HUDEP-2 (cell line): ENCODE results near the gene DPF3.

Experiments
- DNase-seq, 76 experiments: peaks; one replicate each; lab custom pipeline; 2025; ENCODE audit not compliant: unreplicated experiment in 76 of 76; lab: John Stamatoyannopoulos, UW

The DPF3 gene

DNA sequence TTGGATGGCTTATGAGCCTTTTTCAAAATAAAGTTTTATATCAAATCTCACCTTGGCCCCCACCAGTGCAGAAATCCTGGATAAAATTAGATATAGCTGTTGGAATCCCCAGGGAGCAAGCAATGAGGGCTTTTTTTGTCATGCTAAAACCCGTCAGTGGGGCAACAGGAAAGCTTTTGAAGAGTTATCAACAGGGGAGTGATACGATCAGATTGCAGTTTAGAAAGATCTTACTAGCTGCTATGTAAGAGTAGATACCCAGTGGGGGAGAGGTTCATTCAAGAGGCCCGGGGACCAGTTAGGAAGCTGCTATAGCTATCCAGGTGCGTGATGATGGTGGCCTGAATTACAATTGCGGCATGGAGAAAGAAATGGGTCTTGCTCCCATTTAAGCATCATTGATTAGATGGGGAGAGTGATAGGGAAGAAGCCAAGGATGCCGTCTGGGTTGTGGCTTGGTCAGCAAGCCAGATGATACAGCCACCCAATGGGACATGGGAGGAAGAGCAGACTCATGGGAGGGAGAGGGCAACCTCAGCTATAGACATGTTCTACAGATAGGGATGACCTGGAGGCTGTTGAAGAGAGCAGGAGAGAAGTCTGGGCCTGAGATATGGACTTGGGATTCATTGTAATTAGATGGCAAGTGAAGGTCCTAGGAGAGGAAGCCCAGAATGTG lies 272.4 kb downstream of the DPF3 start:
- DNase-seq, result no peak

GRCh38 chr14:72619881-72620280 lies 274.0 kb downstream of the DPF3 start:
- no peak for DNase-seq

- no peak for DNase-seq
Observed at GRCh38 chr14:72619111-72619571, 274.8 kb downstream of the DPF3 start.

DNA sequence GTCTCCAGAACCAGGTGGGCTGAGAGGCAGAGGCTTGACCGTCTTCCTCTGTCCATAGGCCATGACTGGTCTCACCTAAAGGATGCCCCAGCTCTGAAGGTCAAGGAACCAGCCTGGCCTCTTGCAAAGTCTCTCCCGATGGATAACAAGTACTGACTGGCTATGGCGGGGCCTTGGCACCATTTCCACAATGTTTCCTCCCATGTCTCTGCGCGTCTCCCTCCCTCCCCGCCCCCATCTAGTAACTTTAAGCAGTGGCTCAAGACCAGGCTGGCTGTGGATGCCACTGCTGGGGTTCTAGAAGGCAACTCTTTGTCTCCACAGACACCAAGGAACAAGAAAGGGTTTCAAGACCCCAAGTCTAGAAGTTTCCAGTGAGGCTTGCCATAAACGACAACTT lies 275.5 kb downstream of the DPF3 start:
- no peak for DNase-seq

- DNase-seq, result no peak
Observed at GRCh38 chr14:72617391-72618031, 276.4 kb downstream of the DPF3 start.

- no peak for DNase-seq
Observed at GRCh38 chr14:72616811-72617210, 277.1 kb downstream of the DPF3 start.

DNA sequence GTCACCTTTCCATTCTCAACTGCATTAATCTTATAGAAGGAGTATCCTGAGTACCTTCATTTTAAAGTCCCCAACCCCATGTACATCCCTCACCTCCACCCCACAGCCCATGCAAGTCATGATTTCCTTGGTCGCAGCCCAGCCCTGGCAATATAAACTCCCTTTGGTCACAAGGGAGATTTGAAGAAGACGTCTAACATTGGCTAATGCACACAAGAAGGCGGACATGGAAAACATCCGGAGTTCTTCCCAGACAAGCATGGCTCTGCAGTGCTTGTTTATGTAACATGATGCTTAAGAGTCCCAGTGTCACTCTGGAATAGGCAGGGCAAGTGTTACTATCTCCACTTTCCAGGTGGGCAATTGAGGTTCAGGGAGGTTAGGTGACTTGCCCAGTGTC lies 277.6 kb downstream of the DPF3 start:
- no peak for DNase-seq

DNA sequence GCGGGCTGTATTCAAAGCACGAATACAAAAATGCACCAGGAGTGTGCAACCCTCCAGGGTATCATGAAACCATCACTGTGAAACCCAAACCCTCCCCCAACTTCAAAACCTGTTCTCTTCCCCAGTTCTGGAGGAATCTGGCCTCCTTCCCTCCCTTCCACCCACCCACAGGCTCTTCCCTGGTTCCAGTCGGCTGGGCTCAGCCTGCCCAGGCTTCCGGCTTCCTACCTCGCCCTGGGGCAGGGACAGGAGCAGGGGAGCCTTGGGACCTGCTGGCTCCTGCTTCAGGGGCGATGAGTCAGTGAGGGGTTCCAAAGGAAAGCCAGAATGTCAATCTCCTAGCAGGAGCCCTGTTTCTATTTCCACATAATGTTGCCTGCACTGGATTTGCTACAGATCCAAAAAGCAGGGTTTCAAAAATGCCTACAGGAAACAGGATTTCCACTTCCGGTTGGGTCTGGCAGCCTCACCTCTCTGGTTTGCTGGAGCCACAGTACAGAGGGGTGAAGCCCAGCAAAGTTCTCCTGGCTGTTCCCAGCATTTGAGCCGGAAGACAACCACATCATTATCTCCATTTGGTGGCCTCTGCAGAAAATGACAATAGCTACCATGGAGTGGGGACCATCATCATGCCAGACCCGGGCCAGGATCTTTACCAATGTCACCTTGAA lies 278.3 kb downstream of the DPF3 start:
- DNase-seq, result no peak

GRCh38 chr14:72614891-72615415 lies 278.9 kb downstream of the DPF3 start:
- no peak for DNase-seq

- no peak for DNase-seq
Observed at GRCh38 chr14:72614365-72614764, 279.5 kb downstream of the DPF3 start.

GRCh38 chr14:72613975-72614319 lies 280.0 kb downstream of the DPF3 start:
- DNase-seq, result no peak

- DNase-seq, result peak in 4 of 76 experiments; percentile 4 to 12 (median 8)
Observed at GRCh38 chr14:72613231-72613974, 280.5 kb downstream of the DPF3 start.

GRCh38 chr14:72612041-72612440 lies 281.9 kb downstream of the DPF3 start:
- no peak for DNase-seq

DNA sequence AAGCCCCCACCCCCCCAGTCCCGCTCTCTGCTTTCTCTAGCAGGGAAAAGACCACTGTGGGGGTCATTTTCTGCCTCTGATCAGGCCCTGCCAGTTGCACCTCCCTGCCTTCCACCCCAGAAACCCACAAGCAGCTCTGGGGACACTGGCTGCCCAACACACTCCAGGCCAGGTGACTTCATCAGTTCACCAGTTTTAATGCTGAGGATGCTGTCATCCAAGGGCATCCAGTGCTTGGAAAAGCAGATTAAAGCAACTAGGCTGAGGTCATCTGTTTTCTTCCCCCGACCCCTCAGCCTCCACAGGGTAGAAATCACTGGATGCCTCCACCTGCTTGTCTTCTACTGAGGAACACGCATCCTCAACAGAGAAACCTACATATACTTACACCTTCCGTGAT lies 282.4 kb downstream of the DPF3 start:
- no peak for DNase-seq

- DNase-seq, result no peak
Observed at GRCh38 chr14:72610831-72611200, 283.1 kb downstream of the DPF3 start.

GRCh38 chr14:72610096-72610830 lies 283.6 kb downstream of the DPF3 start:
- no peak for DNase-seq

DNA sequence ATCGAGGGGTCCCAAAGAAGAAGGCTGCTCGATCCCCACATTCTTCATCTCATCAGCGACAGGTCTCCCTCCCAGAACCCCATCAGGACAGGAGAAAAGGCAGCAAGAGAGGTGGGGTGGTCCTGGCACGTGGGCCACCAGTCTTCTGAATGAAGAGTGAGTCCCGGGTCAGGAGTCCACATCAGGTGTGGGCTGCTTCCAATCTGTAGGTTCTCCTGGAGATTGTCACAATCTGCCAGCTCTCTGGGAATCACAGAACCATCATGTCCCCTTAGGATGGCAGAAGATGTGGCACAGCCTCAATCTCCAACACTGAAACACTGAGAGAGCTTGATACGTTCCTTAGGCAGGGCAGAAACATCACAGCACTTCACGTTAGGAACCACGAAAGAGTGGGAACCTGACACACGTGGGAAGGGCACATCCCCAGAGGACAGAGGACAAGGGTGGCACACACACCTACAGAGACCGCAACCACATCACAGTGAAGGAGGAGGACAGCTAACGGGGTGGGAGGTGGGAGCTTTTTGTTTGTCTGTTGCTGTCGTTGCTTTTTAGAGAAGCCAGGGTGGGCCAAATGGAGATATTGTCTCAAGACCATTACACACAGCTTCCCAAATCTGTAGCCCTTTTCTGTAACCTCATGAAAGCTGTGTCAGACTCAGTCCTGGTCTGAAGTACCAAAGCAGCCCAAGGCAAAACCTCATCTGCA lies 284.5 kb downstream of the DPF3 start:
- no peak for DNase-seq

DNA sequence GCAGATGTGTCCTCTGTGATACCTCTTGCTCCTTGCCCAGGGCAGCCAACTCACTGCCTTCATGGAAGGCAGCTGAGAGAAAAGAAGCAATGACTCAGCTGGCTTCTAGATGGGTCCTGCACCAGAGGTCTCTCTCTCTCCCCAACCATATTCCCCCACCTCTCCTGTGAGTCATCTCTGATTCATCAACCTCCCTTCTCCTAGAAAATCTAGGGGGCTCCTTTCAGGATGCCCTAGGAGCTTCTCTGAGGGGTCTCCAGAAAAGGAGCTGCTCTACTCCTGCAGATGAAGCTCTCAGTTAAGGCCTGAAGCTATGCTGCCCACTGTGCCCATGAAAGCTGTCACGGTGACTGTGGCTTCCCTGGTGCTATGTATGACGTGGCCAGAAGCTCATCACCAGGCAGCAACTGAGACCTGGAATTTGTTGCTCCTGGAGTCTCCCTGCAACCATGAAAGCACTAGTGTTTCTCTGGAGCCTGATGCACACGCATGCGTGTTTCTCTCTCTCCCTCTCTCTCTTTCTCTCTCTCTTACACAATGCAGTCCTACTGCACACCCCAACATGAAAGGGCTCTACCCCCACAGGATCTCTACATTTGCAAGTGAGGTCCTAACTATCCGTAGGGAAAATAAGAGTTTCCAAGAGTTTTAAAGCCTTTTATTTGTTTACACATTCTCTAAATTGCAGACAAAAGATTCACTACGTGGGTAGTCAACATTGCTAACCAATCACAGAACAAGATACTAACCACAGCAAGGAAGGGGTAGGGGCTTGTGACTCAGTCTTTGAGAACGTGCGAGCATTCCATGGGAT lies 285.3 kb downstream of the DPF3 start:
- no peak for DNase-seq
